BJ (cell line): ENCODE data around the gene SNX3. TPM values are rescaled to one million over a fixed set of nuclear protein-coding genes. Genes with fewer than 3 reads are reported as not detected.
"Not testable (repeated sequence)": the region's sequence is repeated elsewhere in the genome, so short reads cannot be mapped to it uniquely, and the experiment has no call there.

Experiments used
- CTCF ChIA-PET: fragments of 350-600 bp; formaldehyde crosslinking; extraction: SDS; loops from one replicate; lab custom pipeline; 2021; ENCODE audit warnings: antibody characterized with exemption, inconsistent platforms; lab: Yijun Ruan, JAX
- POLR2A ChIA-PET: fragments of 300-600 bp; sonication (Branson Sonifier 250); formaldehyde crosslinking; extraction: SDS; loops from one replicate; lab custom pipeline; 2021; ENCODE audit warnings: antibody characterized with exemption; lab: Charles Lee
- DNase-seq: peaks from one replicate; pipeline ENCODE4 v3.0.0-alpha.2; 2011; ENCODE audit warnings: low read depth
- H3K27me3 ChIP-seq: 2 replicates; pipeline ENCODE4 v1.6.0; 2011; ENCODE audit warnings: low read length; ENCODE audit not compliant: control insufficient read depth, insufficient read depth
- H3K36me3 ChIP-seq: 2 replicates; pipeline ENCODE4 v1.5.1; 2011; ENCODE audit warnings: low read length; ENCODE audit not compliant: control insufficient read depth, insufficient read depth
- H3K4me3 ChIP-seq: 2 replicates; pipeline ENCODE4 v1.5.1; 2011; ENCODE audit warnings: low read depth, mild to moderate bottlenecking, control low read depth, low read length
- polyA plus RNA-seq: library from polyadenylated mRNA; depleted of rRNA; stranded (reverse); fragments of >200 nt; gene quantifications from 2 replicates; pipeline ENCODE4 v1.2.3, GENCODE V29; 2011
- TF ChIP-seq, protein P1 (sequence below): IDR thresholded peaks from 2 replicates; pipeline ENCODE4 v1.5.1; 2011; ENCODE audit warnings: low read depth, mild to moderate bottlenecking, control low read depth, inconsistent platforms, low read length, moderate library complexity; ENCODE audit not compliant: insufficient read depth

SNX3 gene
- polyA plus RNA-seq, 1 experiment, result 113 TPM

DNA sequence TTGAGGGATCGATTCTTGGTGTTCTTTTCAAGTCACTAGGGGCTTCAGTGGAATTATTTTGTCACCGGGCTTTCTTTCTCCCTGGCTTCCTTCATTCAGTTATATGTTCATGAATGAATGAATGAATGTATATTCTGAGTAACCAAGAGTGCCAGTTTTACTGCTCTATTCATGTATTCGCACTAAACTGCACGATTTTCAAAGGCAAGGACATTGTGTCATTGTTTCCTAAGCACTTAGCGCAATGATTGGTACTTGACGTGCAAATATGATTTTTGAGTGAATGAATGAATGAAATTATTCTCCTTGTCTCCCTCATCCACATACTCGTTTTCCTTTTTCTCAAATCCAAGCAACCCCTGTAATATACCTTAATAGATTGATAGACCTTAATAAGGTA, 34.8 kb upstream of the SNX3 start:
- Histone ChIP-seq H3K27me3 (no peaks in the 10 kb centered on the region), H3K4me3 (peak overlapping the region; percentile 60), H3K36me3 (no peaks in the 10 kb centered on the region)
- TF ChIP-seq, protein P1, sequence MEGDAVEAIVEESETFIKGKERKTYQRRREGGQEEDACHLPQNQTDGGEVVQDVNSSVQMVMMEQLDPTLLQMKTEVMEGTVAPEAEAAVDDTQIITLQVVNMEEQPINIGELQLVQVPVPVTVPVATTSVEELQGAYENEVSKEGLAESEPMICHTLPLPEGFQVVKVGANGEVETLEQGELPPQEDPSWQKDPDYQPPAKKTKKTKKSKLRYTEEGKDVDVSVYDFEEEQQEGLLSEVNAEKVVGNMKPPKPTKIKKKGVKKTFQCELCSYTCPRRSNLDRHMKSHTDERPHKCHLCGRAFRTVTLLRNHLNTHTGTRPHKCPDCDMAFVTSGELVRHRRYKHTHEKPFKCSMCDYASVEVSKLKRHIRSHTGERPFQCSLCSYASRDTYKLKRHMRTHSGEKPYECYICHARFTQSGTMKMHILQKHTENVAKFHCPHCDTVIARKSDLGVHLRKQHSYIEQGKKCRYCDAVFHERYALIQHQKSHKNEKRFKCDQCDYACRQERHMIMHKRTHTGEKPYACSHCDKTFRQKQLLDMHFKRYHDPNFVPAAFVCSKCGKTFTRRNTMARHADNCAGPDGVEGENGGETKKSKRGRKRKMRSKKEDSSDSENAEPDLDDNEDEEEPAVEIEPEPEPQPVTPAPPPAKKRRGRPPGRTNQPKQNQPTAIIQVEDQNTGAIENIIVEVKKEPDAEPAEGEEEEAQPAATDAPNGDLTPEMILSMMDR, result no peak
- POLR2A ChIA-PET, result interaction anchor here (0.6 kb wide), 1 partner anchor 185 kb away, joined by 3 read pairs; no protein-coding TSS in a partner anchor
- no peak for DNase-seq
- CTCF ChIA-PET, result interaction anchor here (1.0 kb wide), 1 partner anchor 246 kb away, joined by 3 read pairs; no protein-coding TSS in a partner anchor

DNA sequence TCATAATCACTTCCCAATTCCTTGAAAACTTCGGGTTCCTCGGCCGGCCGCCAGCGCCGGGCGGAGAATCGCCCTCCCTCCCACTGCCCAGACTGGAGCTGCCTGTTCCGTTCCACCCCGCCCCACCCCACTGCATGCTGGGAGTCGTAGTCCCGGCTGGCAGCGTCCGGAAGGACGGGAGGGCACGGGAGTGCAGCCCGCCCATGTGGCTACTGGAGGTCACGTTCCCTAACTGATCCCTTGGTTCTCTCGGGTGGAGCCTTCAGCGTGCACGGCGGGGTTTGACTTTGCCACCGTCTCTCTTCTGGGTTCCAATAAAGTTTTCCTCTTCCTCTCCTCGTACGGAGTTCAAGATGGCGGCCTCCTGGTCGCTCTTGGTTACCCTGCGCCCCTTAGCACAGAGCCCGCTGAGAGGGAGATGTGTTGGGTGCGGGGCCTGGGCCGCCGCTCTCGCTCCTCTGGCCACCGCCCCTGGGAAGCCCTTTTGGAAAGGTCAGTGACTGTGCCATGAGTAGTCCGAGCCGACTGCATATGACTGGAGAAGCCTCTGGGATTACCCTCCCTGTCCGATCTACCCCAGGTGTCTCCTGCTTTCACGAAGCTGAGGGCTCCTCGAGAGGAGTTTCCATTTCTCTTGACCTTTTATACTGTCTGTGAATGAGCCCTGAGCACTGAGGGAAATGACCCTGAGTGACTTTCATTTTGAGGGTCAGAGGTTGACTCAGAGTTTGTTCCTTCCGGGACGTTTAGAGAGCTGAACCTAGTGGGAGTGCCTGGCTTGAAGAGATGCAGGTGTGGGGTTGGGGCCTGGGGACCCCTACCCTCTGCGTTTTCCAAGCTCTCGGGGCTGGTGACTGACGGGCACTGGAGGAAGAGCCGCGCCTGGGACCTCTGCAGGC, 34.1 kb upstream of the SNX3 start, which contains the start of gene AFG1L:
Gene AFG1L, plus strand, starts transcription at position 328 of the 899 bp plus-strand sequence. Its CDS starts 26 bp downstream, at position 354.
- no peaks in the 10 kb centered on the region for H3K27me3 ChIP-seq
- H3K36me3 ChIP-seq, result no peaks in the 10 kb centered on the region
- ChIA-PET CTCF (interaction anchor here (1.0 kb wide), 1 partner anchor 247 kb away, joined by 3 read pairs; no protein-coding TSS in a partner anchor), POLR2A (interaction anchor here (0.6 kb wide), 2 partner anchors 34 to 184 kb away, joined by 3 read pairs; partner anchors contain the start of gene SNX3)
- H3K4me3 ChIP-seq, result peak within 1 kb of the TSS; percentile 60
- DNase-seq, result peak; percentile 39
- TF ChIP-seq, protein P1, result no peak

DNA sequence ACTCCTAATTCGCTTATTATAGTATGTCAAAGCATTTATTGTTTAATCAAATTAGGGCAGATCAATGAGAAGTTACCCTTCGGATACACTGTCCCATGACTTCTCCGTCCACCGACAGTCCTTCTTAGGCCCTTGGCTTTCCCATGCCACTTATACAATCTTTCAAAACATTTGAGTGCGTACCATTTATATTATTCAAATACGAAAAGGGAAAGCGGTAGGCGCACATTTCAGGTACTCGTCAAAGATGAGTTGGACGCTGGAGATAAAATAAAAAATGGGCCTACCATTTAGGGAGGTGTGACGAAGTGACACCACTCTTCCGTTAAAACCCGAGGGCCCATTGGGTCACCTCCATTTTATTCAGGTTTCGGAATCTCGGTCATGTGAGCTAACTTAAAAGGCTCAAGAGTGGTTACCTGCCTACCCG, 33.5 kb upstream of the SNX3 start:
- no peak for DNase-seq
- Histone ChIP-seq H3K36me3 (no peaks in the 10 kb centered on the region), H3K4me3 (peak overlapping the region; percentile 60), H3K27me3 (no peaks in the 10 kb centered on the region)
- ChIA-PET POLR2A (no interaction called here), CTCF (interaction anchor here (1.0 kb wide), 1 partner anchor 247 kb away, joined by 3 read pairs; no protein-coding TSS in a partner anchor)
- TF ChIP-seq, protein P1, result no peak

DNA sequence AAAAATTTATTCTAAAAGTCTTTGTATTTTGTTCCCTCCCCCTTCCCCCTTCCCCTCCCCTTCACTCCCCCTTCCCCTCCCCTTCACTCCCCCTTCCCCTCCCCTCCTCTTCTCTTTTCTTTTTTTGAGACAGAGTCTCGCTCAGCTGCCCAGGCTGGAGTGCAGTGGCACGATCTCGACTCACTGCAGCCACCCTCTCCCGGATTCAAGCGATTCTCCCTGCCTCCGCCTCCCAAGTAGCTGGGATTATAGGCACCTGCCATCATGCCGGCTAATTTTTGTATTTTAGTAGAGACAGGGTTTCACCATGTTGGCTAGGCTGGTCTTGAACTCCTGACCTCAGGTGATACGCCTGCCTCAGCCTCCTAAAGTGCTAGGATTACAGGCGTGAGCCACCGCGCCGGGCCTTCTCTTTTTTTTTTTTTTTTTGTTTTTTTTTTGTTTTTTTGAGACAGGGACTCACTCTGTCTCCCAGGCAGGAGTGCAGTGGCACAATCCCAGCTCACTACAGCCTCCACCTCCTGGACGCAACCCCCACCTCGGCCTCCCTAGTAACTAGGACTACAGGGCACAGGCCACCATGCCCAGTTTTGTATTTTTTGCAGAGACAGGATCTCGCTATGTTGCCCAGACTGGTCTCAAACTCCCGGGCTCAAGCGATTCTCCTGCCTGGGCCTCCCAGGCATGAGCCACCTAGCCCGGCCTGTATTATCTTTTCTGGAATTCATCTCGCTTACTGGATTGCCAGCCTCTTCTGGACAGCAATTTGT, 32.9 kb upstream of the SNX3 start:
- Histone ChIP-seq H3K36me3 (no peaks in the 10 kb centered on the region), H3K27me3 (no peaks in the 10 kb centered on the region), H3K4me3 (no peak overlapping the region)
- TF ChIP-seq, protein P1, result no peak
- ChIA-PET CTCF (no interaction called here), POLR2A (no interaction called here)
- DNase-seq, result no peak

DNA sequence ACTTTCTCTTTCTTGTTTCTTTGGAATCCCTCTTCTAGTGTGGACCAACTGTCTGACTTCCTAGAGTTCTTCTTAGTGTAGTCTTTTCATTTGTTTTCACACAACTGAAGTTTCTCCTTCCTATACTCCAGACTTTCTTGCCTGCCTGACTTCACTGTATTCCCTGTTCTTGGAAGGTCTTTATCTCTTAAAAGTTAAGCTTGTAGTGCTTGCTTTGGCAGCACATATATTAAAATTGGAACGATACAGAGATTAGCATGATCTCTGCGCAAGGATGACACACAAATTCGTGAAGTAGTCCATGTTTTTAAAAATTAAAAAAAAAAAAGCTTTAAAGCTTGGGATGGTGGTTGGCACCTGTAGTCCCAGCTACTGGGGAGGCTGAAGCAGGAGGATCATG, 31.7 kb upstream of the SNX3 start:
- CTCF ChIA-PET, POLR2A ChIA-PET, DNase-seq, H3K27me3 ChIP-seq, H3K4me3 ChIP-seq, H3K36me3 ChIP-seq: not testable (repeated sequence)
